ENCODE measurements around the gene DYNLT5.
"Not testable (repeated sequence)": the region's sequence is repeated elsewhere in the genome, so short reads cannot be mapped to it uniquely, and the experiment has no call there.

The DYNLT5 gene

GRCh38 chr1:66752000-66752592 lies at the start of gene DYNLT5:
Gene DYNLT5 (plus strand): TSS chr1:66752459. CDS start chr1:66754659, 2,200 bp downstream.
- H3K4me3 ChIP-seq (ENCODE audit: low read depth, low read length), result peak within 1 kb of the TSS; percentile 63
- H3K27me3 ChIP-seq (ENCODE audit: control insufficient read depth, insufficient read depth, low read length), result peaks cover 21% of the 10 kb centered on the region
- no peaks in the 10 kb centered on the region for H3K36me3 ChIP-seq (ENCODE audit: control insufficient read depth, insufficient read depth, low read length)
- H3K9me3 ChIP-seq (ENCODE audit: control insufficient read depth, insufficient read depth, low read length), result no peaks in the 10 kb centered on the region
- peak within 1 kb of the TSS; percentile 23; the same call in 1 of the 2 replicates for H3K9ac ChIP-seq (ENCODE audit: low read depth, low read length)
- no peak within 1 kb of the TSS for H3K27ac ChIP-seq (ENCODE audit: low read depth, low read length)
- peaks cover 3% of the 10 kb centered on the region; the same call in 1 of the 2 replicates for H3K4me1 ChIP-seq (ENCODE audit: control insufficient read depth, insufficient read depth, low read length)

- Histone ChIP-seq H3K9me3 (ENCODE audit: control insufficient read depth, insufficient read depth, low read length) (no peaks in the 10 kb centered on the region), H3K4me1 (ENCODE audit: control insufficient read depth, insufficient read depth, low read length) (no peaks in the 10 kb centered on the region), H3K27me3 (ENCODE audit: control insufficient read depth, insufficient read depth, low read length) (no peaks in the 10 kb centered on the region), H3K36me3 (ENCODE audit: control insufficient read depth, insufficient read depth, low read length) (no peaks in the 10 kb centered on the region), H3K27ac (ENCODE audit: low read depth, low read length) (no peak overlapping the region), H3K9ac (ENCODE audit: low read depth, low read length) (no peak overlapping the region), H3K4me3 (ENCODE audit: low read depth, low read length) (no peak overlapping the region)
These were observed 47.9 kb upstream of the DYNLT5 start for GRCh38 chr1:66704177-66704875.

DNA sequence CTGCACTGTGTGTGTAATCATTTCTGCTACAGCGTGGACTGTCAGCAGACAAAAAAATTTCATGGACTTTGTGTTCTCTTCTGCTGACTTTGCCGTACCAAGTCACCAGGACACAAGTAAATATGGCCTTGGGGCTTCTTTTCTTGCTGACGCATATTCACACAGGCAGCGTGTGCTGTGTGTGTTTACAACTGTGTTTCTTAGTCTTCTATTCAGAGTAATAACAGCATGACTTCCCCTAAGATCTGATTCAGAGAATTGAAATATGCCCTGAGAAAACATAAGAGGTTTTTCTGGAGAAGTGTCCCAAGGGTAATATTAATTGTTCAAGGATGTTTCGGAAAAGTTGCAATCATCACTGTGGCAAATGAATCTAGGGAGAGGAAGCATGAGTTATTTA lies 47.1 kb upstream of the DYNLT5 start:
- H3K27ac ChIP-seq (ENCODE audit: low read depth, low read length), result no peak overlapping the region
- no peak overlapping the region for H3K9ac ChIP-seq (ENCODE audit: low read depth, low read length)
- H3K27me3 ChIP-seq (ENCODE audit: control insufficient read depth, insufficient read depth, low read length), result no peaks in the 10 kb centered on the region
- H3K4me1 ChIP-seq (ENCODE audit: control insufficient read depth, insufficient read depth, low read length), result no peaks in the 10 kb centered on the region
- H3K4me3 ChIP-seq (ENCODE audit: low read depth, low read length), result no peak overlapping the region
- H3K36me3 ChIP-seq (ENCODE audit: control insufficient read depth, insufficient read depth, low read length), result no peaks in the 10 kb centered on the region
- H3K9me3 ChIP-seq (ENCODE audit: control insufficient read depth, insufficient read depth, low read length), result no peaks in the 10 kb centered on the region

GRCh38 chr1:66711420-66711819 lies 40.8 kb upstream of the DYNLT5 start:
- H3K36me3 ChIP-seq (ENCODE audit: control insufficient read depth, insufficient read depth, low read length), result no peaks in the 10 kb centered on the region
- H3K27ac ChIP-seq (ENCODE audit: low read depth, low read length), result no peak overlapping the region

GRCh38 chr1:66712839-66713238 lies 39.4 kb upstream of the DYNLT5 start:
- Histone ChIP-seq H3K36me3 (ENCODE audit: control insufficient read depth, insufficient read depth, low read length) (no peaks in the 10 kb centered on the region), H3K4me1 (ENCODE audit: control insufficient read depth, insufficient read depth, low read length) (peaks cover 3% of the 10 kb centered on the region; the same call in 1 of the 2 replicates), H3K27ac (ENCODE audit: low read depth, low read length) (no peak overlapping the region), H3K9me3 (ENCODE audit: control insufficient read depth, insufficient read depth, low read length) (no peaks in the 10 kb centered on the region), H3K27me3 (ENCODE audit: control insufficient read depth, insufficient read depth, low read length) (no peaks in the 10 kb centered on the region), H3K9ac (ENCODE audit: low read depth, low read length) (no peak overlapping the region), H3K4me3 (ENCODE audit: low read depth, low read length) (no peak overlapping the region)

More at GRCh38 chr1:66711420-66711819, 40.8 kb upstream of the DYNLT5 start:
- H3K4me3 ChIP-seq (ENCODE audit: low read depth, low read length), result no peak overlapping the region
- no peaks in the 10 kb centered on the region for H3K27me3 ChIP-seq (ENCODE audit: control insufficient read depth, insufficient read depth, low read length)
- no peaks in the 10 kb centered on the region for H3K9me3 ChIP-seq (ENCODE audit: control insufficient read depth, insufficient read depth, low read length)
- no peak overlapping the region for H3K9ac ChIP-seq (ENCODE audit: low read depth, low read length)
- peaks cover 3% of the 10 kb centered on the region; the same call in 1 of the 2 replicates for H3K4me1 ChIP-seq (ENCODE audit: control insufficient read depth, insufficient read depth, low read length)

DNA sequence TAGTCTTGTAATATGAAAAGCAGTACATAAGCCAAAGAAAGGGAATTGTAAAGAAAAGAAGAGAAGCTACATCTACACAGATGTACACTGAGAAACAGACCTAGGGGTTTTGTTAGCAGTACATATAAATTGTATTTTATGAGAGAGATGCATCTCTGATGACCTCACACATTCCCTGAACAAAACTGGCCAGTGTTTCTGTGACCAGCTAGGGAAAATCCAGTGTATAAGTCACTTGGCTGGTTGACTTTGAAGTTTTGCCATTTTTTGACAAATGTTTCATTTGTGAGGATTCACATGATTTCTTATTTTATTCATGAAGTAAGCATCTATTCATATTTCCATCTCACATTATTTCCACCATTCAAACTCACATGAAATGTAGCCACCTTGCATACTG lies 28.3 kb upstream of the DYNLT5 start:
- Histone ChIP-seq H3K9me3 (ENCODE audit: control insufficient read depth, insufficient read depth, low read length) (no peaks in the 10 kb centered on the region), H3K27ac (ENCODE audit: low read depth, low read length) (no peak overlapping the region), H3K9ac (ENCODE audit: low read depth, low read length) (no peak overlapping the region), H3K4me1 (ENCODE audit: control insufficient read depth, insufficient read depth, low read length) (peaks cover 3% of the 10 kb centered on the region; the same call in 1 of the 2 replicates), H3K36me3 (ENCODE audit: control insufficient read depth, insufficient read depth, low read length) (no peaks in the 10 kb centered on the region), H3K27me3 (ENCODE audit: control insufficient read depth, insufficient read depth, low read length) (no peaks in the 10 kb centered on the region), H3K4me3 (ENCODE audit: low read depth, low read length) (no peak overlapping the region)

GRCh38 chr1:66725885-66726665 lies 26.2 kb upstream of the DYNLT5 start:
- Histone ChIP-seq H3K4me3 (ENCODE audit: low read depth, low read length) (no peak overlapping the region), H3K27me3 (ENCODE audit: control insufficient read depth, insufficient read depth, low read length) (no peaks in the 10 kb centered on the region), H3K36me3 (ENCODE audit: control insufficient read depth, insufficient read depth, low read length) (no peaks in the 10 kb centered on the region), H3K4me1 (ENCODE audit: control insufficient read depth, insufficient read depth, low read length) (peaks cover 10% of the 10 kb centered on the region), H3K9ac (ENCODE audit: low read depth, low read length) (no peak overlapping the region), H3K27ac (ENCODE audit: low read depth, low read length) (no peak overlapping the region), H3K9me3 (ENCODE audit: control insufficient read depth, insufficient read depth, low read length) (no peaks in the 10 kb centered on the region)

DNA sequence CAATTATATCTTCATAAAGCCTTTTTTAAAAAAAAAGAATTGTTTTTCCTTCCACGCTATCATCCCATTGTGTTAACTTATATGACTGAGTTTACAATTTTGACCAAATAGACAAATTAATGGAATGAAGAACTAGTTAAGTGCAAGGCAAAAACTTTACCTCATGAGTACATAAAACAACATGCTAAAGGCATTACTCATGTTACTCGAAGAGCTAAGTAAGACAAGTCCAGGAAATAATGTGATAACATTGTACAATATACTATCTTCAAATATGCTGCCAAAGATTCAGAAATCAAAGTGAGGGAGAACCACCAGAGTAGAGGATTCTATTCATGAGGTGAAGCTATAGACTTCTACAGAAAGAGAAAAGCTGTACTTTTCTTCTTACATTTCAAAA lies 24.2 kb upstream of the DYNLT5 start:
- H3K4me3 ChIP-seq (ENCODE audit: low read depth, low read length), result no peak overlapping the region

GRCh38 chr1:66728716-66729115 lies 23.5 kb upstream of the DYNLT5 start:
- not testable (repeated sequence) for H3K27me3 ChIP-seq (ENCODE audit: control insufficient read depth, insufficient read depth, low read length); H3K9ac ChIP-seq (ENCODE audit: low read depth, low read length); H3K9me3 ChIP-seq (ENCODE audit: control insufficient read depth, insufficient read depth, low read length); H3K4me3 ChIP-seq (ENCODE audit: low read depth, low read length); H3K36me3 ChIP-seq (ENCODE audit: control insufficient read depth, insufficient read depth, low read length); H3K27ac ChIP-seq (ENCODE audit: low read depth, low read length)
- peaks cover 11% of the 10 kb centered on the region for H3K4me1 ChIP-seq (ENCODE audit: control insufficient read depth, insufficient read depth, low read length)

More for the DNA sequence above, 24.2 kb upstream of the DYNLT5 start:
- Histone ChIP-seq H3K27me3 (ENCODE audit: control insufficient read depth, insufficient read depth, low read length) (no peaks in the 10 kb centered on the region), H3K9ac (ENCODE audit: low read depth, low read length) (no peak overlapping the region), H3K4me1 (ENCODE audit: control insufficient read depth, insufficient read depth, low read length) (peaks cover 11% of the 10 kb centered on the region), H3K27ac (ENCODE audit: low read depth, low read length) (no peak overlapping the region), H3K9me3 (ENCODE audit: control insufficient read depth, insufficient read depth, low read length) (no peaks in the 10 kb centered on the region), H3K36me3 (ENCODE audit: control insufficient read depth, insufficient read depth, low read length) (no peaks in the 10 kb centered on the region)

DNA sequence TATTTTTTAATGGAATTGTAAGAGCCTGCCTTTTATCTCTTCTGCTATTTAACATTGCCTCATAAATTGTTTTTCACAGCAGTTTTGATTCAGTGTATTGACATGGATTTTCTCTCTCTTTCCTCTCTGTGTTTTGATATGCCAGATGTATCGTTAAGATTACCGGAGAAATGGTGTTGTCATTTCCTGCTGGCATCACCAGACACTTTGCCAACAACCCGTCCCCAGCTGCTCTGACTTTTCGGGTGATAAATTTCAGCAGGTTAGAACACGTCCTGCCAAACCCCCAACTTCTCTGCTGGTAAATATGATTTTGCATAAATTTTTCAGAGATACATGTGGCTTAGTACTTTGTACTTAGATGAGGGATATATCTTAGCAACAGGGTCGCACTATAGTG lies 23.1 kb upstream of the DYNLT5 start:
- H3K27ac ChIP-seq (ENCODE audit: low read depth, low read length), result no peak overlapping the region
- no peak overlapping the region for H3K4me3 ChIP-seq (ENCODE audit: low read depth, low read length)
- peaks cover 11% of the 10 kb centered on the region for H3K4me1 ChIP-seq (ENCODE audit: control insufficient read depth, insufficient read depth, low read length)
- H3K9me3 ChIP-seq (ENCODE audit: control insufficient read depth, insufficient read depth, low read length), result no peaks in the 10 kb centered on the region
- H3K9ac ChIP-seq (ENCODE audit: low read depth, low read length), result no peak overlapping the region
- H3K27me3 ChIP-seq (ENCODE audit: control insufficient read depth, insufficient read depth, low read length), result no peaks in the 10 kb centered on the region
- no peaks in the 10 kb centered on the region for H3K36me3 ChIP-seq (ENCODE audit: control insufficient read depth, insufficient read depth, low read length)

- no peaks in the 10 kb centered on the region for H3K9me3 ChIP-seq (ENCODE audit: control insufficient read depth, insufficient read depth, low read length)
- no peaks in the 10 kb centered on the region for H3K36me3 ChIP-seq (ENCODE audit: control insufficient read depth, insufficient read depth, low read length)
- no peak overlapping the region for H3K27ac ChIP-seq (ENCODE audit: low read depth, low read length)
- no peaks in the 10 kb centered on the region for H3K27me3 ChIP-seq (ENCODE audit: control insufficient read depth, insufficient read depth, low read length)
- peaks cover 11% of the 10 kb centered on the region for H3K4me1 ChIP-seq (ENCODE audit: control insufficient read depth, insufficient read depth, low read length)
- H3K4me3 ChIP-seq (ENCODE audit: low read depth, low read length), result no peak overlapping the region
- H3K9ac ChIP-seq (ENCODE audit: low read depth, low read length), result no peak overlapping the region
These were observed 22.7 kb upstream of the DYNLT5 start for GRCh38 chr1:66729523-66729922.
